Right lobe of liver (tissue), 4 donors: ENCODE results near the gene LDLR.

ENCODE experiments used
- POLR2A ChIP-seq: fragments of 450-650 bp; IDR thresholded peaks from one replicate; pipeline ENCODE4 v1.6.1; 2017; ENCODE audit warnings: antibody characterized with exemption, mild to moderate bottlenecking
- TF ChIP-seq, protein P1 (sequence below), 4 donors: fragments of 200-600 bp in 3 of 4; fragments of 450-650 bp in 1 of 4; IDR thresholded peaks; one replicate each; pipeline versions ENCODE4 v1.5.1 to v1.8.0; 2016 to 2022; ENCODE audit warnings: antibody characterized with exemption in 4 of 4, mild to moderate bottlenecking in 2 of 4
- donor health status: DM: no; HTN: no; CAD: no.
- donor health status: DM: no; HTN: no; CAD: no.
- donor health status: DM: no; HTN: yes; CAD: no.

- TF ChIP-seq, protein P1, sequence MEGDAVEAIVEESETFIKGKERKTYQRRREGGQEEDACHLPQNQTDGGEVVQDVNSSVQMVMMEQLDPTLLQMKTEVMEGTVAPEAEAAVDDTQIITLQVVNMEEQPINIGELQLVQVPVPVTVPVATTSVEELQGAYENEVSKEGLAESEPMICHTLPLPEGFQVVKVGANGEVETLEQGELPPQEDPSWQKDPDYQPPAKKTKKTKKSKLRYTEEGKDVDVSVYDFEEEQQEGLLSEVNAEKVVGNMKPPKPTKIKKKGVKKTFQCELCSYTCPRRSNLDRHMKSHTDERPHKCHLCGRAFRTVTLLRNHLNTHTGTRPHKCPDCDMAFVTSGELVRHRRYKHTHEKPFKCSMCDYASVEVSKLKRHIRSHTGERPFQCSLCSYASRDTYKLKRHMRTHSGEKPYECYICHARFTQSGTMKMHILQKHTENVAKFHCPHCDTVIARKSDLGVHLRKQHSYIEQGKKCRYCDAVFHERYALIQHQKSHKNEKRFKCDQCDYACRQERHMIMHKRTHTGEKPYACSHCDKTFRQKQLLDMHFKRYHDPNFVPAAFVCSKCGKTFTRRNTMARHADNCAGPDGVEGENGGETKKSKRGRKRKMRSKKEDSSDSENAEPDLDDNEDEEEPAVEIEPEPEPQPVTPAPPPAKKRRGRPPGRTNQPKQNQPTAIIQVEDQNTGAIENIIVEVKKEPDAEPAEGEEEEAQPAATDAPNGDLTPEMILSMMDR (IDR thresholded peaks at IDR 0.05), result no peak
- TF ChIP-seq POLR2A, result no peak
Measured at GRCh38 chr19:11047866-11048265, 41.4 kb upstream of the LDLR start.
